ENCODE measurements around the gene TRIM52. TPM values are rescaled to one million over a fixed set of nuclear protein-coding genes. Genes with fewer than 3 reads are reported as not detected.

The TRIM52 gene
- total RNA-seq, 4 donors from 2014 or later = 15.1 to 33.3 (median 24.1) TPM

DNA sequence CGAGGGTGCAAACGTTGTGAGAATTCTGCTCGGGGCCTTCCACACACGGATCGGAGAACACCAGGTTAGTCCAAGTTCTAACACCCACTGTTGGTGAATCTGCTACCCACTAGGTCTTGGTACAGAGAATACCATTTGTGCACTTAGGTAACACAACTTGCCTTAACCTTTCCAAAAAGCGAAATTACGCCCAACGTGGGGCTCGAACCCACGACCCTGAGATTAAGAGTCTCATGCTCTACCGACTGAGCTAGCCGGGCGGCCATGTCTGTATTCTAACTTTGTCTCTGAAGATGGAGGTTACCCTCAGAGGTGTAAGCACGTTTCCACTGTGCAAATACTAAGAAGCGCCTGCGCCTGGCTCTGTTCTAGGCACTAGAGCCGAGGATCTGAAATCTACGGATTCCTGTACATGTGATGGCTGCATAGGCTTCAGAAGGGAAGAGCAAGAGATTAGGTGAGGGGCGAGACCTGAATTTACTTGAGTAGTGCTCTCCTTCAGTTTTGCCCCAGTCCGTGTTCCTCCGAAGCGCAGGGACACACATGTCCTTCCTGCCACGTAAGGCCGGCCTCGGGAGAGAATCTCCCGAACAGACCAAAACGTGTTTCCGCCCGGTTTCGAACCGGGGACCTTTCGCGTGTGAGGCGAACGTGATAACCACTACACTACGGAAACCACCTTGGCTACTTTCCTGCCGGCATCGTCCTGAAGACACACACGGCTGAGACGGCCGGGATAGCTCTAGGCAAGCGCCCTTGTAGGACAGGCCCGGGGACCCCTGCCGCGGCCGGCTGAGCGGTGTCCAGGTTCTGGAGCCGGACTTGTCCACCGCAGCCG is 38.9 kb downstream of the TRIM52 start:
- no peak for TF ChIP-seq CTCF (IDR thresholded peaks at IDR 0.05; ENCODE audit: low read depth)

- TF ChIP-seq CTCF (IDR thresholded peaks at IDR 0.05; ENCODE audit: low read depth) = no peak
These were observed 39.7 kb downstream of the TRIM52 start for GRCh38 chr5:181221105-181221791.

GRCh38 chr5:181220178-181220515 is 40.8 kb downstream of the TRIM52 start:
- no peak for TF ChIP-seq CTCF (IDR thresholded peaks at IDR 0.05; ENCODE audit: low read depth)

DNA sequence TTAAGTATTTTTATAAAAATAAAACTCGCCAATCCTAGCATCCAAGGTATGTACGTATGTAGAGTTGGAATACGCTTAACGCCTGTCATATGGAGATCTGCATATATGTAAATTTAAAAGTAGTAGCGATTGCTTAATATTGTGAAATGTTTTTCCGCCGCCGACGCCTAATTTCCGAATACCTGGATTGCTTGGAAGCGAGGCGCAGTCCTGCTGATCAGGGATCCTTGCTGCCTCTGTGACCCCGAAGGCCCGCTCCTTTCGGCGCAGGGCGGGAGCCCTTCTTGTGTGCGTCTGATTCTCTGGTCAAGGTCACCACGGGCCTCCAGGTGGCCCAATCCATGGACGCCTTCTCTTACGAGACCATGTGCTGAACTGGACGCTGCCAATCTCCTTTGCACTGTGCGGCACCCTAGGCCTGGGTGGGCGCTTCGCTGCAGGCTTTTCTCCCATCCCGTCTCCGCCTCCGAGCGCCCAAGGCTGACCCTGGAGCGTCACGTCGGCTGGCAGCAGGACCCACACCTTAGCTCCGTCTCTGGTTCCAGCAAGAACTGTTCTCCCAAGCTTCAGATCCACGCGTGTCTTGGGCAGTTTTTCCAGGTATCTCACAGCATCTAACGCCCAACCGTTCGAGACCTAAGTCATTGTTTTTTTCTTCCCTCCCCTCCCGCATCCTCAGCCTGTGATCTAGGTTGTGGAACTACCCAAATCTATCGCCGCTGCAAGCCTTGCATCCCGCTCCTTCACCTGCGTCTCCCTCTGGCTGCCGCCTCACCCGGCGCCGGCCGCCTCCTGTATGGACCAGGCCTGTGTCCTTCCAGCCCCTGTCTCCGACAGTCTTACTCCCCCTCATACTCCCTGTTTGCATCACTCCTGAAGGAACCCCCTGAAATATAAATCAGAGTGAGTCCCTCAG is 41.4 kb downstream of the TRIM52 start:
- TF ChIP-seq CTCF (IDR thresholded peaks at IDR 0.05; ENCODE audit: low read depth) = no peak

GRCh38 chr5:181218795-181219124 is 42.2 kb downstream of the TRIM52 start:
- no peak for TF ChIP-seq CTCF (IDR thresholded peaks at IDR 0.05; ENCODE audit: low read depth)

DNA sequence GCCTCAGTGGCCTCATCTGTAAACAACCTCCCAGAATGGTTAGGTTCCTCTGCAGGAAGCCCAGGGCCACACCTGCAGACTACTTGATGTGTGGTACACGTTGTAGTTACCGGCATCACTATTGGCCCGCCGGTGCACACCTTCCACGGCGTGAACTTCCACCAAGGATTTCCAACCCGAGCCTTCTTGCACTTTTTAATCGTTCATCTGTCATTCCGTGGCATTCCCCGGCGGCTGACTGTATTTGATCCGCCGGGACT is 43.2 kb downstream of the TRIM52 start:
- no peak for TF ChIP-seq CTCF (IDR thresholded peaks at IDR 0.05; ENCODE audit: low read depth)

Measured in subcutaneous adipose tissue (tissue), 4 donors.